ENCODE measurements around the gene FOXO3. TPM values are rescaled to one million over a fixed set of nuclear protein-coding genes. Genes with fewer than 3 reads are reported as not detected.

FOXO3 gene
- total RNA-seq, 1 donor from 2014 or later, result 16.8 TPM

DNA sequence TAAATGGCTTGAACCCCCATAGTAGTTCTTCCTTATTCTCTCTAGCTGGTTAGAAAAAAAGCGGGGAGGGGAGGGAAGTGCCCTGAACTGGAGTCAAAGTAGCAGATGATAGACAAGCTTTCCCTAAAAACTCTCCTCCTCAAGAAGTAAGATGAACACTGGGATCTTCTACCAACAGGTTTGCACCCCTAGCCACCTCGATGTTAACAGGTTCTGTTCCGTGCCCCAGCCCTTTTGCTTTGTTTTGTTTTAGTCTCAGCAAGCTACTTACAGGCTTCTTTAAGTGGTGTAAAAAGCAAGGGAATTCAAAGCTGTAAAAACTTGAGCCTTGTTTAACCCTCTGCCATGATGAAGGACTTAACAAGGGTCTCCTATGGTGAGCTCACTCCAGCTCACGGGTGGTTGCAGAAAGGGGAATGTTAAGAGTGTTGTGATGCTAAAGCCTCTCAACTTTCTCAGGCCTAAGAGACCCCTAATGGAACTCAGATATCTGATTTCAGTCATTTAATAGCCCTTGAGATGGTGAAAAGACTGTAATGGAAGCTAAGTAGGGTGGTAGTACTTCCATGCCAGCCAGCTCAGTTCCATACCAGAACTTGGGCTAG is 106.0 kb downstream of the FOXO3 start:
- no peak overlapping the region for H3K4me3 ChIP-seq (ENCODE audit: low read depth, low read length)
- DNase-seq (ENCODE audit: low read depth), result no peak
- TF ChIP-seq, protein P1, sequence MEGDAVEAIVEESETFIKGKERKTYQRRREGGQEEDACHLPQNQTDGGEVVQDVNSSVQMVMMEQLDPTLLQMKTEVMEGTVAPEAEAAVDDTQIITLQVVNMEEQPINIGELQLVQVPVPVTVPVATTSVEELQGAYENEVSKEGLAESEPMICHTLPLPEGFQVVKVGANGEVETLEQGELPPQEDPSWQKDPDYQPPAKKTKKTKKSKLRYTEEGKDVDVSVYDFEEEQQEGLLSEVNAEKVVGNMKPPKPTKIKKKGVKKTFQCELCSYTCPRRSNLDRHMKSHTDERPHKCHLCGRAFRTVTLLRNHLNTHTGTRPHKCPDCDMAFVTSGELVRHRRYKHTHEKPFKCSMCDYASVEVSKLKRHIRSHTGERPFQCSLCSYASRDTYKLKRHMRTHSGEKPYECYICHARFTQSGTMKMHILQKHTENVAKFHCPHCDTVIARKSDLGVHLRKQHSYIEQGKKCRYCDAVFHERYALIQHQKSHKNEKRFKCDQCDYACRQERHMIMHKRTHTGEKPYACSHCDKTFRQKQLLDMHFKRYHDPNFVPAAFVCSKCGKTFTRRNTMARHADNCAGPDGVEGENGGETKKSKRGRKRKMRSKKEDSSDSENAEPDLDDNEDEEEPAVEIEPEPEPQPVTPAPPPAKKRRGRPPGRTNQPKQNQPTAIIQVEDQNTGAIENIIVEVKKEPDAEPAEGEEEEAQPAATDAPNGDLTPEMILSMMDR (conservative IDR thresholded peaks at IDR 0.05; ENCODE audit: low read depth, low read length), result no peak

DNA sequence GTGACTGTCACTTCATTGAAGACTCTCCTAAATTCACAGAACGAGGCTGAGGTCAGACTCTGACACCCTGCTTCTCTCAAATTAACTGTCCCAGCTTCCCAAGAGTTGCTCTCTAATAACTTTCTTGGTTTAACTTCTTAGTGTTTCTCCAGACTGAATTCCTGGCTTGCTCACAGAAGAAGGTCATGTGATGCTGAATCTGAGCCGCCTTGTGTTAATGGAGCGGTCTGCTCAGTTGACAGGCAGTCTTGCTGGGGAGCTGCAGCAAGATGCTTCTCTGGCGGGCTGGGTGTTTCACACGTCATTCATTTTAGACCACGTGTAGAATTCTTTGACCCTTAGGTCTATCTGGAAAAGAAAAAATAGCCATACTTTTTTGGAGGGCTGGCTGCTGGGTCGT is 107.3 kb downstream of the FOXO3 start:
- DNase-seq (ENCODE audit: low read depth), result no peak
- TF ChIP-seq, protein P1 (conservative IDR thresholded peaks at IDR 0.05; ENCODE audit: low read depth, low read length), result no peak
- no peak overlapping the region for H3K4me3 ChIP-seq (ENCODE audit: low read depth, low read length)

DNA sequence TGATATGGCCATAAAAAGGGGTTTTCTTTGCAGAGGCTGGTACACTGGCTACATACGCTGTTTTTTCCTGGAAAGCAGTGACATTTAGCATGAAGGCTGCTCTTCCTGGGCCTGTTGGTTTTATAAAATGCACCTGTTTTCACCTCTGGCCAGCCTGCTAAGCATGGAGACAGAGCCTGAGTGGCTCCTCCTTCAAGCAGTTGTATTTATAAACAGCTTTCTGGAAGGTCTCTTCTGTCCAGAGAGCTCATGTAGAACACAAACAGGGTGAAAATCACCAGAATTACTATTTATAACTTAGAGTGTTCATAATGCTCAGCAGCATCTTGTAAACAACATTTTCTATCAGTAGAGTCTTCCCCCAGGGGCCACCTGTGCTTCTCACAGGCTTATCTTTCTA is 109.0 kb downstream of the FOXO3 start:
- no peak overlapping the region for H3K4me3 ChIP-seq (ENCODE audit: low read depth, low read length)
- DNase-seq (ENCODE audit: low read depth), result no peak
- TF ChIP-seq, protein P1 (conservative IDR thresholded peaks at IDR 0.05; ENCODE audit: low read depth, low read length), result no peak

DNA sequence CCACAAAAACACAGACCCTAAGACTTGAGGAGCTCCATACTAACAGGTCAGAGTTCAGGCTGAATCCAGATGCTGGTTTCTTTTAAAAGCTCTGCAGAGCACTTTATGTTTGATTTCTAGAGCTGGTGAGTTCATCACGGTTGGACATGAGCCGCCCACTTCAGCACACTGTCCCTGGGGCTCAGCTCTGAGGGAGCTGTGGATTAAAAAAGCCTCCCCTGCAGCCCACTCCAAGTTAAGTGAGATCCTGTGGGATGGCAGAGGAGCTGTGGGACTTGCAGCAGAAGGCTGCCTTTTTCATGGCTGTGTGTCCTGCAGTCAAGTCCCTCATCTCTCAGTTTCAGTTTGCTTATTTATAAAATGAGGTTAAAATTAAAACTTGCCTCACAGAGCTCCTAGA is 110.5 kb downstream of the FOXO3 start:
- no peak overlapping the region for H3K4me3 ChIP-seq (ENCODE audit: low read depth, low read length)
- TF ChIP-seq, protein P1 (conservative IDR thresholded peaks at IDR 0.05; ENCODE audit: low read depth, low read length), result no peak
- no peak for DNase-seq (ENCODE audit: low read depth)

DNA sequence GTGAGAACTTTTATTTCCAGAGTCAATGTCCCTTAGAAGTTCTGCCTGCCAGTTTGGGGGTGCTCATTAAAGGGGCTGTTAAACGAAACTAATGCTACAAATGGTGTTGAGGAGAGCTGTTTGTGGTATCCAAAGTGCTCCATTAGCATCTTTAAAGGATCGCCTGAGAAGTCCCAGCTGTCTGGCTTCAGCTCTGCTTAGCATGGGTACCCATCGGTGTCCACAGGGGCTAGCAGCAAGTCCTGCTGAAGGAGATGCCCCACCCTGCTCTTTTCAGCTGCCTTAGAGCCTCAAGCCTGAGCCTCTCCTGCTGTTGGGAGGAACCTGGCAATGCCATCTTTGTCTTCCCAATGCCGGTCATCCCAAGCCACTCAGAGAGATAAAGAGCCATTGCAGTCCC is 111.1 kb downstream of the FOXO3 start:
- DNase-seq (ENCODE audit: low read depth), result no peak
- H3K4me3 ChIP-seq (ENCODE audit: low read depth, low read length), result no peak overlapping the region
- TF ChIP-seq, protein P1 (conservative IDR thresholded peaks at IDR 0.05; ENCODE audit: low read depth, low read length), result no peak

DNA sequence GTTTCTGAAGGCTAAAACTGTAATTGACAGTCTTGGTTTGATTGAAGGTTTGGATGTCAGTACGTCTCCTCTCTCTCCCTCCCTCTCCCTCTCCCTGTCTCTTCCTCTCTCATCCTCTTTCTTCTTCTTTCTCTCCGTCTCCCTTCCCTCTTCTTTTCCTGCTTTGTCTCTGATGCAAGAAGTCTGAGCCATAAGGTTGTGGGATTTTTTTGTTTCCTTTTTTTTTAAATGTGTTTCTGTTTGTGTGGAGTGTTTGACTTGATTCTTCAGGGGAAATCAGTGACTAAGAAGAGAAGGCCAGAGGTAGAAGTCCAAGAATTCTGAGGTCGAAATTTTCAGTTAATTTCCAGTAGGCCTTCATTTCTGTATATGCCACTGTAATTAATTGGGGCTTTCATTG is 111.9 kb downstream of the FOXO3 start:
- TF ChIP-seq, protein P1 (conservative IDR thresholded peaks at IDR 0.05; ENCODE audit: low read depth, low read length), result no peak
- no peak overlapping the region for H3K4me3 ChIP-seq (ENCODE audit: low read depth, low read length)

DNA sequence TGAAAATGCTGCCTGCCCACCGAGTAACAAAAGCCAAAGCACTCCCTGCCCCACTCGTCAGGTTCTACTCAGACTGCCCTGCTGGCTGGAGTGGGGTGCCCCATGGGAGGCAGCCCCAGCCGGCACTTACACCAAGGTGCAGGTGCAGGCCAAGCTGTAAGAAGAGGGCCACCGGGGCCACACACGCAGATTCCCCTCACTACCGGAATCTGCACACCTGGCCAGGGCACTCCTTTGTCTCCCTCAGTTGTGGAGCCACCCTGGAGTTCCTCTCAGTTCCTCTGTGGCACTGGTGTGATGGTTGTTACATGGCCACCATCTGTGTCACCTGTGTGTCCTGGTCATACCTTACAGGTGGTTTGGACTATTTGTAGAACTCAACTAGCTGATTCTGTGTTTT is 112.4 kb downstream of the FOXO3 start:
- no peak for DNase-seq (ENCODE audit: low read depth)
- no peak overlapping the region for H3K4me3 ChIP-seq (ENCODE audit: low read depth, low read length)
- TF ChIP-seq, protein P1 (conservative IDR thresholded peaks at IDR 0.05; ENCODE audit: low read depth, low read length), result no peak

More for the DNA sequence above, 111.9 kb downstream of the FOXO3 start:
- no peak for DNase-seq (ENCODE audit: low read depth)
